IMR-90 (cell line): ENCODE results near the gene TUBGCP3. TPM values are rescaled to one million over a fixed set of nuclear protein-coding genes. Genes with fewer than 3 reads are reported as not detected.

Source experiments
- ATAC-seq: fragments of 200-7000 bp; cut with Tn5 transposase; 2 replicates; pipeline ENCODE4 v1.9.1; 2020; ENCODE audit warnings: low read depth, mild to moderate bottlenecking, moderate library complexity
- BruUV-seq: library from RNA; stranded (reverse); fragments of 400-500 nt; replicated peaks from 2 replicates; lab custom pipeline; 2021; lab: Mats Ljungman, UMichigan
- CTCF ChIA-PET: fragments of 300-600 bp; formaldehyde crosslinking; extraction: SDS; loops from one replicate; lab custom pipeline; 2021; ENCODE audit warnings: antibody characterized with exemption; lab: Yijun Ruan, JAX
- POLR2A ChIA-PET: fragments of 300-600 bp; sonication (Branson Sonifier 250); formaldehyde crosslinking; loops from one replicate; lab custom pipeline; 2022; ENCODE audit warnings: antibody characterized with exemption; ENCODE audit not compliant: unreplicated experiment; lab: Charles Lee
- DNase-seq: peaks from one replicate; pipeline ENCODE4 v3.0.0; 2013
- H2AFZ ChIP-seq: replicated peaks from 2 replicates; pipeline ENCODE3; 2013; ENCODE audit warnings: low read length, mild to moderate bottlenecking; ENCODE audit not compliant: poor library complexity
- H2AK5ac ChIP-seq: 2 replicates; pipeline ENCODE4 v1.6.1; 2013; ENCODE audit warnings: low read depth, low read length, inconsistent platforms
- H2AK9ac ChIP-seq: replicated peaks from 2 replicates; pipeline ENCODE3; 2013; ENCODE audit warnings: mild to moderate bottlenecking, low read depth, low read length, moderate library complexity; ENCODE audit not compliant: poor library complexity
- H2BK120ac ChIP-seq: 2 replicates; pipeline ENCODE4 v1.6.1; 2013; ENCODE audit warnings: low read depth, low read length, inconsistent platforms
- H2BK15ac ChIP-seq: 3 replicates; pipeline ENCODE4 v1.6.1; 2013; ENCODE audit warnings: low read depth, low read length, inconsistent platforms
- H2BK20ac ChIP-seq: 2 replicates; pipeline ENCODE4 v1.6.1; 2013; ENCODE audit warnings: low read depth, mild to moderate bottlenecking, inconsistent platforms, low read length, moderate library complexity
- H2BK5ac ChIP-seq: 2 replicates; pipeline ENCODE4 v1.6.1; 2013; ENCODE audit warnings: mild to moderate bottlenecking, low read depth, low read length, inconsistent platforms; ENCODE audit not compliant: poor library complexity, severe bottlenecking
- H3K14ac ChIP-seq: replicated peaks from 2 replicates; pipeline ENCODE4 v1.6.1; 2013; ENCODE audit warnings: low read depth, low read length, inconsistent platforms
- H3K18ac ChIP-seq: 2 replicates; pipeline ENCODE4 v1.6.1; 2013; ENCODE audit warnings: low read depth, low read length, control low read depth
- H3K23ac ChIP-seq: 2 replicates; pipeline ENCODE4 v1.6.1; 2013; ENCODE audit warnings: low read depth, low read length, inconsistent platforms
- H3K27ac ChIP-seq: 2 replicates; pipeline ENCODE4 v1.5.1; 2013; ENCODE audit warnings: mild to moderate bottlenecking, control low read depth, low read length; ENCODE audit not compliant: insufficient read depth
- H3K27me3 ChIP-seq: 2 replicates; pipeline ENCODE4 v1.6.1; 2013; ENCODE audit warnings: low read length; ENCODE audit not compliant: control insufficient read depth, insufficient read depth
- H3K36me3 ChIP-seq: 2 replicates; pipeline ENCODE4 v1.6.1; 2013; ENCODE audit warnings: low read length, mixed read lengths; ENCODE audit not compliant: control insufficient read depth, insufficient read depth
- H3K4ac ChIP-seq: 2 replicates; pipeline ENCODE4 v1.6.1; 2013; ENCODE audit warnings: low read depth, low read length, inconsistent platforms
- H3K4me1 ChIP-seq: 2 replicates; pipeline ENCODE4 v1.6.1; 2013; ENCODE audit warnings: low read length, mixed read lengths; ENCODE audit not compliant: control insufficient read depth, insufficient read depth
- H3K4me2 ChIP-seq: 2 replicates; pipeline ENCODE4 v1.6.1; 2013; ENCODE audit warnings: low read depth, mild to moderate bottlenecking, control low read depth, low read length, moderate library complexity
- H3K4me3 ChIP-seq: 2 replicates; pipeline ENCODE4 v1.5.1; 2013; ENCODE audit warnings: low read depth, mild to moderate bottlenecking, control low read depth, low read length, moderate library complexity; ENCODE audit not compliant: insufficient read depth
- H3K56ac ChIP-seq: 2 replicates; pipeline ENCODE4 v1.6.1; 2013; ENCODE audit warnings: low read length, inconsistent platforms; ENCODE audit not compliant: insufficient read depth; ENCODE audit errors: extremely low read depth
- H3K79me1 ChIP-seq, 2 experiments: 2 replicates each; pipeline ENCODE4 v1.6.1; 2013; ENCODE audit warnings: low read length in 2 of 2, inconsistent platforms in 1 of 2, low read depth in 1 of 2
- H3K9ac ChIP-seq: 2 replicates; pipeline ENCODE4 v1.6.1; 2013; ENCODE audit warnings: low read depth, low read length, control low read depth
- H3K9me1 ChIP-seq: 2 replicates; pipeline ENCODE4 v1.6.1; 2013; ENCODE audit warnings: low read length, inconsistent platforms; ENCODE audit not compliant: insufficient read depth
- H3K9me3 ChIP-seq: 2 replicates; pipeline ENCODE4 v1.6.1; 2013; ENCODE audit warnings: low read length; ENCODE audit not compliant: control insufficient read depth, insufficient read depth
- H4K20me1 ChIP-seq: 2 replicates; pipeline ENCODE4 v1.6.1; 2013; ENCODE audit warnings: low read length, inconsistent platforms; ENCODE audit not compliant: insufficient read depth
- H4K5ac ChIP-seq: 2 replicates; pipeline ENCODE4 v1.6.1; 2013; ENCODE audit warnings: mild to moderate bottlenecking, low read depth, low read length, control low read depth
- H4K8ac ChIP-seq, 2 experiments: 2 replicates each; pipeline ENCODE4 v1.6.1; 2013; ENCODE audit warnings: low read depth in 2 of 2, low read length in 2 of 2, control low read depth in 1 of 2, inconsistent platforms in 1 of 2
- H4K91ac ChIP-seq: 2 replicates; pipeline ENCODE4 v1.6.1; 2013; ENCODE audit warnings: low read depth, low read length, inconsistent platforms; ENCODE audit not compliant: insufficient read depth
- CEBPB ChIP-seq: IDR thresholded peaks from 2 replicates; pipeline ENCODE4 v1.6.1; 2012; ENCODE audit warnings: low read depth, low read length, improper control_type of control experiment
- MAZ ChIP-seq: IDR thresholded peaks from 2 replicates; pipeline ENCODE4 v1.6.1; 2012; ENCODE audit warnings: low read depth, mild to moderate bottlenecking, low read length, improper control_type of control experiment, moderate library complexity, borderline replicate concordance
- MXI1 ChIP-seq: IDR thresholded peaks from 2 replicates; pipeline ENCODE4 v1.6.1; 2012; ENCODE audit warnings: low read depth, mild to moderate bottlenecking, low read length, moderate library complexity, borderline replicate concordance
- POLR2A ChIP-seq: IDR thresholded peaks from 2 replicates; pipeline ENCODE4 v1.6.1; 2012; ENCODE audit warnings: mild to moderate bottlenecking, low read depth, low read length
- RAD21 ChIP-seq: IDR thresholded peaks from 2 replicates; pipeline ENCODE4 v1.6.1; 2012; ENCODE audit warnings: low read length, improper control_type of control experiment
- RFX5 ChIP-seq: IDR thresholded peaks from 2 replicates; pipeline ENCODE4 v1.8.0; 2012; ENCODE audit warnings: low read depth, mild to moderate bottlenecking, low read length, moderate library complexity
- WGBS, 2 experiments: methylation state at CpG; one replicate each; pipeline versions ENCODE4 v1.1.5 to v1.1.7; 2013; ENCODE audit warnings: missing lambda C conversion rate in 2 of 2; ENCODE audit not compliant: insufficient read length in 1 of 2; ENCODE audit errors: extremely low coverage in 2 of 2; 5-methylcytosine and 5-hydroxymethylcytosine counted together
- dilution Hi-C: fragments of 300-500 bp; cut with HindIII; formaldehyde crosslinking; loops from one replicate; pipeline ENCODE4 v1.14.3; 2018; ENCODE audit warnings: low sequenced_read_pairs; ENCODE audit not compliant: unreplicated experiment
- in situ Hi-C: fragments of 300-500 bp; cut with MboI; formaldehyde crosslinking; loops from 3 replicates; pipeline ENCODE4 v1.14.3; 2019; ENCODE audit warnings: low sequenced_read_pairs, inconsistent platforms, mixed read lengths
- intact Hi-C: fragments of 100-400 bp; cut with micrococcal nuclease; formaldehyde crosslinking; loops from 2 replicates; pipeline ENCODE4 v1.10.0; 2022
- polyA plus RNA-seq, 3 experiments: library from polyadenylated mRNA; depleted of rRNA; stranded (reverse); fragments of >200 nt; gene quantifications; 2 replicates each; pipeline ENCODE4 v1.2.3, GENCODE V29; 2012; ENCODE audit warnings: low replicate concordance in 1 of 3
- total RNA-seq: library from RNA; depleted of rRNA; stranded (reverse); fragments of >200 nt; gene quantifications from 2 replicates; pipeline ENCODE4 v1.2.3, GENCODE V29; 2012

TUBGCP3 gene
- total and polyA plus RNA-seq, 2 of the 4 experiments (the other 2 are of a cell fraction) = 16.0 to 17.8 TPM

- Histone ChIP-seq H3K27me3 (no peaks in the 10 kb centered on the region), H3K18ac (no peak overlapping the region), H3K27ac (no peak overlapping the region), H3K4me1 (peaks cover 17% of the 10 kb centered on the region), H3K14ac (no peak overlapping the region), H3K9ac (no peak overlapping the region), H4K91ac (no peak overlapping the region), H4K5ac (no peak overlapping the region), H3K9me3 (no peaks in the 10 kb centered on the region), H2BK20ac (no peak overlapping the region), H2BK15ac (no peak overlapping the region), H3K23ac (no peak overlapping the region), H2AFZ (no peak overlapping the region), H4K8ac (no peak overlapping the region), H2BK120ac (no peak overlapping the region), H2AK5ac (no peak overlapping the region), H3K56ac (no peak overlapping the region), H3K4ac (no peak overlapping the region), H3K36me3 (no peaks in the 10 kb centered on the region), H3K79me1 (peaks cover 39 to 70% of the 10 kb centered on the region in 2 experiments), H2AK9ac (no peak overlapping the region), H3K9me1 (peaks cover 7% of the 10 kb centered on the region; the same call in 1 of the 2 replicates), H3K4me2 (no peak overlapping the region), H3K4me3 (no peak overlapping the region), H4K20me1 (peaks cover 51% of the 10 kb centered on the region), H2BK5ac (no peak overlapping the region)
- ChIA-PET CTCF (no interaction called here), POLR2A (no interaction called here)
- TF ChIP-seq MXI1 (no peak), RFX5 (no peak), POLR2A (no peak), CEBPB (no peak), MAZ (no peak), RAD21 (no peak)
- intact Hi-C loops = no loop called here
- no peak for ATAC-seq
- no TSS peak for BruUV-seq
- in situ Hi-C loops = no loop called here
- no peak for DNase-seq
- dilution Hi-C loops = no loop called here
- WGBS, 2 experiments = no CpG with 5 or more reads among the region's 4 CpGs
Observed at GRCh38 chr13:112576191-112576590, 11.8 kb downstream of the TUBGCP3 start.
